ENCODE data around the gene DAGLA. TPM values are rescaled to one million over a fixed set of nuclear protein-coding genes. Genes with fewer than 3 reads are reported as not detected.

The DAGLA gene
- total RNA-seq, 1 experiment from 2014 or later, result 4.5 TPM

- WGBS (ENCODE audit: extremely low coverage, insufficient read length, low lambda C conversion rate), result no CpG with 5 or more reads among the region's 30 CpGs
These were observed 531 bp downstream of the DAGLA start for GRCh38 chr11:61680622-61681221.

More at GRCh38 chr11:61680622-61681221, 531 bp downstream of the DAGLA start:
- H3K9me3 ChIP-seq (ENCODE audit: control insufficient read depth, low read depth, low read length), result no peaks in the 10 kb centered on the region
- Mint-ChIP-seq H3K4me1 (peaks cover 14 to 19% of the 10 kb centered on the region in 2 experiments), H3K36me3 (ENCODE audit: insufficient read depth in 1 of 3, low read depth in 3 of 3) (peaks cover 0 to 1% (median 0%) of the 10 kb centered on the region in 3 experiments; a peak in 2 of 7 replicates), H3K9me3 (no peaks in the 10 kb centered on the region), H3K27me3 (ENCODE audit: low read depth) (peaks cover 20% of the 10 kb centered on the region), H3K27ac (no peak overlapping the region), H3K4me3 (peak overlapping the region; percentile 56 to 74)
- no peak overlapping the region for H3K56ac ChIP-seq (ENCODE audit: insufficient read length, low read depth, low read length)
- no peak overlapping the region for H2BK20ac ChIP-seq (ENCODE audit: low read depth, low read length, poor library complexity, severe bottlenecking)
- H4K5ac ChIP-seq (ENCODE audit: insufficient read length, low read depth, low read length), result no peak overlapping the region
- H3K4me1 ChIP-seq (ENCODE audit: insufficient read depth, low read length), result no peaks in the 10 kb centered on the region; the same call in 1 of the 2 replicates
- H2AK5ac ChIP-seq (ENCODE audit: insufficient read length, low read length), result no peak overlapping the region
- H4K8ac ChIP-seq (replicated peaks; ENCODE audit: insufficient read length, low read depth, low read length), result no peak overlapping the region
- no peaks in the 10 kb centered on the region for H3K79me1 ChIP-seq (ENCODE audit: insufficient read depth, low read depth, low read length, poor library complexity, severe bottlenecking)
- no peak overlapping the region for H3K9ac ChIP-seq (ENCODE audit: extremely low read depth, insufficient read length, low read length)
- H2BK120ac ChIP-seq (ENCODE audit: low read depth, low read length, poor library complexity, severe bottlenecking), result no peak overlapping the region
- H3K4ac ChIP-seq (ENCODE audit: low read depth, low read length), result no peak overlapping the region
- no peak for TF ChIP-seq CTCF (conservative IDR thresholded peaks at IDR 0.05)
- peak overlapping the region; percentile 1 for H3K4me2 ChIP-seq (ENCODE audit: insufficient read depth, insufficient read length, low read length)
- H3K23me2 ChIP-seq (ENCODE audit: insufficient read length, low read depth, low read length, poor library complexity, severe bottlenecking), result no peaks in the 10 kb centered on the region
- H2AFZ ChIP-seq (ENCODE audit: low read length), result no peak overlapping the region
- no peak for DNase-seq
- no peak overlapping the region for H3K14ac ChIP-seq (ENCODE audit: insufficient read depth, low read length)
- H3K23ac ChIP-seq (ENCODE audit: insufficient read length, low read depth, low read length), result no peak overlapping the region
- no peak overlapping the region for H2BK12ac ChIP-seq (ENCODE audit: insufficient read length, low read depth, low read length)
- no peak overlapping the region for H3K27ac ChIP-seq (ENCODE audit: insufficient read length, low read depth, low read length)
- no peak overlapping the region for H2BK5ac ChIP-seq (ENCODE audit: insufficient read length, low read length)
- no peak overlapping the region for H3T11ph ChIP-seq (ENCODE audit: low read length)
- H4K20me1 ChIP-seq (ENCODE audit: control insufficient read depth, insufficient read depth, insufficient read length), result no peaks in the 10 kb centered on the region
- no peaks in the 10 kb centered on the region for H3K79me2 ChIP-seq (ENCODE audit: insufficient read depth, low read length)
- no peak overlapping the region for H2BK15ac ChIP-seq (ENCODE audit: low read depth, low read length)
- H3K18ac ChIP-seq (ENCODE audit: insufficient read length, low read depth, low read length), result no peak overlapping the region
- H4K91ac ChIP-seq (ENCODE audit: insufficient read length, low read depth, low read length), result no peak overlapping the region
- H3K27me3 ChIP-seq (ENCODE audit: insufficient read depth, low read length), result no peaks in the 10 kb centered on the region; the same call in 1 of the 2 replicates

Data from H9 (cell line).